HEK293 (cell line): ENCODE results near the gene FERMT2.

Experiments
- ATF2 ChIP-seq: fragments of 450-650 bp; formaldehyde crosslinking; IDR thresholded peaks from 2 replicates; pipeline ENCODE4 v1.5.1; 2016; ENCODE audit warnings: missing biosample characterization, missing genetic modification characterization, low read depth
- GLI4 ChIP-seq: fragments of 450-650 bp; formaldehyde crosslinking; IDR thresholded peaks from 2 replicates; pipeline ENCODE4 v1.5.1; 2016; ENCODE audit warnings: missing biosample characterization, missing genetic modification characterization
- KLF16 ChIP-seq: fragments of 450-650 bp; formaldehyde crosslinking; IDR thresholded peaks from 2 replicates; pipeline ENCODE4 v1.5.1; 2017; ENCODE audit warnings: missing biosample characterization, missing genetic modification characterization
- MEIS1 ChIP-seq: sonication (generic); formaldehyde crosslinking; IDR thresholded peaks from 2 replicates; pipeline ENCODE4 v1.8.1; 2022; ENCODE audit warnings: missing genetic modification reagents, mild to moderate bottlenecking, borderline replicate concordance
- ZBTB10 ChIP-seq: fragments of 450-650 bp; formaldehyde crosslinking; IDR thresholded peaks from 2 replicates; pipeline ENCODE4 v1.5.1; 2016; ENCODE audit warnings: missing biosample characterization, missing genetic modification characterization
- ZNF148 ChIP-seq: fragments of 450-650 bp; formaldehyde crosslinking; IDR thresholded peaks from 2 replicates; pipeline ENCODE4 v1.5.0; 2017; ENCODE audit warnings: missing biosample characterization, missing genetic modification characterization, borderline replicate concordance
- ZNF311 ChIP-seq: fragments of 450-650 bp; formaldehyde crosslinking; IDR thresholded peaks from 2 replicates; pipeline ENCODE4 v1.5.1; 2017; ENCODE audit warnings: missing biosample characterization, missing genetic modification characterization, borderline replicate concordance
- ZNF518A ChIP-seq: fragments of 450-650 bp; formaldehyde crosslinking; conservative IDR thresholded peaks from 2 replicates; pipeline ENCODE4 v1.5.1; 2016; ENCODE audit warnings: low read depth, missing biosample characterization, missing genetic modification characterization
- ZNF561 ChIP-seq: fragments of 450-650 bp; IDR thresholded peaks from 2 replicates; pipeline ENCODE4 v1.5.1; 2018; ENCODE audit warnings: missing biosample characterization, missing genetic modification characterization, borderline replicate concordance
- ZNF707 ChIP-seq: fragments of 450-650 bp; formaldehyde crosslinking; IDR thresholded peaks from 2 replicates; pipeline ENCODE4 v1.5.1; 2016; ENCODE audit warnings: missing biosample characterization, missing genetic modification characterization
- TF ChIP-seq, protein P1 (sequence below): fragments of 450-650 bp; formaldehyde crosslinking; IDR thresholded peaks from 2 replicates; pipeline ENCODE4 v1.5.1; 2016; ENCODE audit warnings: missing biosample characterization, missing genetic modification characterization
- TF ChIP-seq, protein P2 (sequence below): fragments of 450-650 bp; formaldehyde crosslinking; IDR thresholded peaks from 2 replicates; pipeline ENCODE4 v1.5.1; 2016; ENCODE audit warnings: missing biosample characterization, missing genetic modification characterization

DNA sequence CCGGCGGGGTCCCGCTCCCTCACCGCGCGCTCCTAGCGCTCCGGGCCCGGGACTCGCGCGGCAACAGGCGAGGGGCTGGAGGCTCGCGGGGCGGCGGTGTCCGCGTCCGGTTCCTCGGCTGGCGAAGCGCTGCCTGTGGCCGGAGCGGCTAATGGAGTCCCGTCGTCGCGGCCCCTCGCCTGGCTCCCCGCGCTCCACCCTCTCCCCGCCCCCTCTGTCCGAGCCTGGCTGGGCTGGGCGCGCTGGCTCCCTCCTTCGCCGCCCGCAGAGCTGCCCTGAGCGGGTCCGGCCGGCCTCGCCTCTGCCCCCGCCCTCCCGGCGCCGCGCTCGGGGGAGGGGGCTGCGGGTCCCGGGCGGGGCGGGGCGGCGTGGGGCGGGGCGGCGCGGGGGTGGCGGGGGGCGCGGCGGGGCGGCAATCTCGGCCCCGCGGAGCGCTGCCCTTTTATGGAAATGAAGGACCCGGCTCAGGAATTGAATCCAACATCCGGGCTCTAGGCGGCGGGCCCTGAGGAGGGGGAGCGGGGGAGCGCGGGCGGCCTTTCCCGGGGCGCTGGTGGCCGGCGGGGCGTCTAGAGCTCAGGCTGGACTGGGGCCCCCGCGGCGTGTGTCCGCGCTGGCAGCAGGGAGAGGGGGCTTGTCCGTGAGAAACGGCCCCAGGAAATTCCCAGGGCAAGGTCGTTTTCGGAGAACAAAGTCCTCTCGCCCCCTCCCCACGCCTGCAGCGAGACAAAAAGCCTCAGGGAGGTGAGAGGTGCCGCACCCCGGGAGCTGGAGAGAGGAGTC is at the start of gene FERMT2:
- TF ChIP-seq, protein P1, sequence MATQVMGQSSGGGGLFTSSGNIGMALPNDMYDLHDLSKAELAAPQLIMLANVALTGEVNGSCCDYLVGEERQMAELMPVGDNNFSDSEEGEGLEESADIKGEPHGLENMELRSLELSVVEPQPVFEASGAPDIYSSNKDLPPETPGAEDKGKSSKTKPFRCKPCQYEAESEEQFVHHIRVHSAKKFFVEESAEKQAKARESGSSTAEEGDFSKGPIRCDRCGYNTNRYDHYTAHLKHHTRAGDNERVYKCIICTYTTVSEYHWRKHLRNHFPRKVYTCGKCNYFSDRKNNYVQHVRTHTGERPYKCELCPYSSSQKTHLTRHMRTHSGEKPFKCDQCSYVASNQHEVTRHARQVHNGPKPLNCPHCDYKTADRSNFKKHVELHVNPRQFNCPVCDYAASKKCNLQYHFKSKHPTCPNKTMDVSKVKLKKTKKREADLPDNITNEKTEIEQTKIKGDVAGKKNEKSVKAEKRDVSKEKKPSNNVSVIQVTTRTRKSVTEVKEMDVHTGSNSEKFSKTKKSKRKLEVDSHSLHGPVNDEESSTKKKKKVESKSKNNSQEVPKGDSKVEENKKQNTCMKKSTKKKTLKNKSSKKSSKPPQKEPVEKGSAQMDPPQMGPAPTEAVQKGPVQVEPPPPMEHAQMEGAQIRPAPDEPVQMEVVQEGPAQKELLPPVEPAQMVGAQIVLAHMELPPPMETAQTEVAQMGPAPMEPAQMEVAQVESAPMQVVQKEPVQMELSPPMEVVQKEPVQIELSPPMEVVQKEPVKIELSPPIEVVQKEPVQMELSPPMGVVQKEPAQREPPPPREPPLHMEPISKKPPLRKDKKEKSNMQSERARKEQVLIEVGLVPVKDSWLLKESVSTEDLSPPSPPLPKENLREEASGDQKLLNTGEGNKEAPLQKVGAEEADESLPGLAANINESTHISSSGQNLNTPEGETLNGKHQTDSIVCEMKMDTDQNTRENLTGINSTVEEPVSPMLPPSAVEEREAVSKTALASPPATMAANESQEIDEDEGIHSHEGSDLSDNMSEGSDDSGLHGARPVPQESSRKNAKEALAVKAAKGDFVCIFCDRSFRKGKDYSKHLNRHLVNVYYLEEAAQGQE (tag by site-specific recombination), result peak; percentile 14; the same call in 1 of the 2 replicates
- TF ChIP-seq ZNF148 (tag by site-specific recombination) (no peak), GLI4 (tag by site-specific recombination) (no peak), ZNF311 (no peak), MEIS1 (no peak), KLF16 (tag by site-specific recombination) (no peak), ZBTB10 (tag by site-specific recombination) (no peak), ZNF518A (tag by site-specific recombination) (no peak), ZNF707 (tag by site-specific recombination) (no peak), ZNF561 (tag by site-specific recombination) (no peak; the same call in 1 of the 2 replicates), ATF2 (no peak)
- TF ChIP-seq, protein P2, sequence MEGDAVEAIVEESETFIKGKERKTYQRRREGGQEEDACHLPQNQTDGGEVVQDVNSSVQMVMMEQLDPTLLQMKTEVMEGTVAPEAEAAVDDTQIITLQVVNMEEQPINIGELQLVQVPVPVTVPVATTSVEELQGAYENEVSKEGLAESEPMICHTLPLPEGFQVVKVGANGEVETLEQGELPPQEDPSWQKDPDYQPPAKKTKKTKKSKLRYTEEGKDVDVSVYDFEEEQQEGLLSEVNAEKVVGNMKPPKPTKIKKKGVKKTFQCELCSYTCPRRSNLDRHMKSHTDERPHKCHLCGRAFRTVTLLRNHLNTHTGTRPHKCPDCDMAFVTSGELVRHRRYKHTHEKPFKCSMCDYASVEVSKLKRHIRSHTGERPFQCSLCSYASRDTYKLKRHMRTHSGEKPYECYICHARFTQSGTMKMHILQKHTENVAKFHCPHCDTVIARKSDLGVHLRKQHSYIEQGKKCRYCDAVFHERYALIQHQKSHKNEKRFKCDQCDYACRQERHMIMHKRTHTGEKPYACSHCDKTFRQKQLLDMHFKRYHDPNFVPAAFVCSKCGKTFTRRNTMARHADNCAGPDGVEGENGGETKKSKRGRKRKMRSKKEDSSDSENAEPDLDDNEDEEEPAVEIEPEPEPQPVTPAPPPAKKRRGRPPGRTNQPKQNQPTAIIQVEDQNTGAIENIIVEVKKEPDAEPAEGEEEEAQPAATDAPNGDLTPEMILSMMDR (tag by site-specific recombination), result peak; percentile 39
